GM21576 (cell line): Measurements from ENCODE around the gene ERMN.
"Not testable (repeated sequence)": the region's sequence is repeated elsewhere in the genome, so short reads cannot be mapped to it uniquely, and the experiment has no call there.

Experiments used
- ATAC-seq: cut with Tn5 transposase; IDR thresholded peaks from one replicate; pipeline ENCODE4 v1.9.1; 2021; ENCODE audit warnings: mild to moderate bottlenecking, moderate library complexity; ENCODE audit not compliant: unreplicated experiment

ERMN gene

GRCh38 chr2:157301307-157301706, 24.3 kb downstream of the ERMN start:
- ATAC-seq = no peak

GRCh38 chr2:157296958-157297357, 28.7 kb downstream of the ERMN start:
- no peak for ATAC-seq

GRCh38 chr2:157296490-157296889, 29.1 kb downstream of the ERMN start:
- ATAC-seq = no peak

GRCh38 chr2:157292853-157293252, 32.8 kb downstream of the ERMN start:
- no peak for ATAC-seq

GRCh38 chr2:157291018-157291417, 34.6 kb downstream of the ERMN start:
- no peak for ATAC-seq

- no peak for ATAC-seq
These were observed 35.1 kb downstream of the ERMN start for GRCh38 chr2:157290525-157290924.

GRCh38 chr2:157287160-157287559, 38.5 kb downstream of the ERMN start:
- no peak for ATAC-seq

- ATAC-seq = no peak
These were observed 42.2 kb downstream of the ERMN start for GRCh38 chr2:157283468-157283867.

GRCh38 chr2:157281316-157281715, 44.3 kb downstream of the ERMN start:
- no peak for ATAC-seq

- ATAC-seq = not testable (repeated sequence)
These were observed 46.3 kb downstream of the ERMN start for GRCh38 chr2:157279311-157279710.

GRCh38 chr2:157271590-157272203, 53.9 kb downstream of the ERMN start:
- ATAC-seq = peak; percentile 59

GRCh38 chr2:157269922-157270321, 55.7 kb downstream of the ERMN start:
- peak; percentile 55 for ATAC-seq

GRCh38 chr2:157269060-157269459, 56.6 kb downstream of the ERMN start:
- ATAC-seq = no peak
